GM12878 (cell line): Measurements from ENCODE around the gene PRUNE2. TPM values are rescaled to one million over a fixed set of nuclear protein-coding genes. Genes with fewer than 3 reads are reported as not detected.

Experiments used
- ATAC-seq: fragments of 200-7000 bp; cut with Tn5 transposase; 3 replicates; pipeline ENCODE4 v1.9.1; 2020; ENCODE audit warnings: mild to moderate bottlenecking, moderate library complexity
- BruUV-seq: library from RNA; stranded (reverse); fragments of 400-500 nt; replicated peaks from 2 replicates; lab custom pipeline; 2021; lab: Mats Ljungman, UMichigan
- CTCF ChIA-PET: fragments of 300-600 bp; sonication (Branson Sonifier 250); formaldehyde crosslinking; extraction: SDS; loops from one replicate; lab custom pipeline; 2021; ENCODE audit warnings: inconsistent platforms; lab: Yijun Ruan, JAX
- POLR2A ChIA-PET: fragments of 350-600 bp; formaldehyde crosslinking; extraction: SDS; loops from one replicate; lab custom pipeline; 2021; ENCODE audit warnings: inconsistent platforms; lab: Charles Lee
- RAD21 ChIA-PET: fragments of 300-600 bp; sonication (Branson Sonifier 250); formaldehyde crosslinking; loops from one replicate; lab custom pipeline; 2023; ENCODE audit warnings: antibody characterized with exemption; ENCODE audit not compliant: unreplicated experiment; lab: Charles Lee
- SMC1A ChIA-PET: fragments of 300-600 bp; sonication (Branson Sonifier 250); formaldehyde crosslinking; loops from one replicate; lab custom pipeline; 2023; ENCODE audit not compliant: unreplicated experiment, uncharacterized antibody; lab: Charles Lee
- DNase-seq: peaks from one replicate; pipeline ENCODE4 v3.0.0-alpha.2; 2011; ENCODE audit warnings: low read depth, low spot score
- FAIRE-seq: peaks from 3 replicates; lab custom pipeline; 2011; peaks lifted over from hg19 to GRCh38; lab: Jason Lieb, UNC
- H2AFZ ChIP-seq: 2 replicates; pipeline ENCODE4 v1.6.0; 2011; ENCODE audit warnings: low read depth, low read length, control low read depth; ENCODE audit not compliant: control insufficient read depth
- H3K27ac ChIP-seq: 2 replicates; pipeline ENCODE4 v1.5.1; 2011; ENCODE audit warnings: control low read depth; ENCODE audit not compliant: control insufficient read depth, insufficient read depth
- H3K27me3 ChIP-seq, 2 experiments: replicated peaks in 1 of 2; 2 replicates each; pipeline versions ENCODE4 v1.6.0 to v1.6.1; 2011; ENCODE audit warnings: low read length in 1 of 2; ENCODE audit not compliant: control insufficient read depth in 2 of 2, insufficient read depth in 2 of 2
- H3K36me3 ChIP-seq, 2 experiments: 2 replicates each; pipeline ENCODE4 v1.5.1; 2011; ENCODE audit warnings: low read length in 1 of 2; ENCODE audit not compliant: control insufficient read depth in 2 of 2, insufficient read depth in 2 of 2
- H3K4me1 ChIP-seq: 2 replicates; pipeline ENCODE4 v1.6.1; 2011; ENCODE audit warnings: mild to moderate bottlenecking, low read length, moderate library complexity, mixed read lengths; ENCODE audit not compliant: control insufficient read depth, insufficient read depth
- H3K4me2 ChIP-seq: 2 replicates; pipeline ENCODE4 v1.6.0; 2011; ENCODE audit warnings: control low read depth; ENCODE audit not compliant: control insufficient read depth, insufficient read depth
- H3K4me3 ChIP-seq: fragments of 200-600 bp; sonication (generic); 2 replicates; pipeline ENCODE4 v1.5.1; 2016
- H3K79me2 ChIP-seq: 2 replicates; pipeline ENCODE4 v1.6.0; 2011; ENCODE audit warnings: low read length; ENCODE audit not compliant: control insufficient read depth, insufficient read depth
- H3K9ac ChIP-seq: 2 replicates; pipeline ENCODE4 v1.8.0; 2011; ENCODE audit warnings: low read length, control low read depth, mixed read lengths; ENCODE audit not compliant: control insufficient read depth, insufficient read depth
- H3K9me3 ChIP-seq: replicated peaks from 3 replicates; pipeline ENCODE4 v1.5.1; 2011; ENCODE audit warnings: mild to moderate bottlenecking, low read length; ENCODE audit not compliant: control insufficient read depth, insufficient read depth
- H4K20me1 ChIP-seq: 2 replicates; pipeline ENCODE4 v1.6.0; 2011; ENCODE audit not compliant: control insufficient read depth, insufficient read depth
- ATF7 ChIP-seq: fragments of 450-650 bp; IDR thresholded peaks from 2 replicates; pipeline ENCODE4 v1.6.1; 2016; ENCODE audit warnings: low read depth, mild to moderate bottlenecking
- CUX1 ChIP-seq: IDR thresholded peaks from 2 replicates; pipeline ENCODE4 v1.6.1; 2012; ENCODE audit warnings: improper control_type of control experiment, low read depth, low read length; ENCODE audit not compliant: insufficient replicate concordance
- E4F1 ChIP-seq: fragments of 450-650 bp; IDR thresholded peaks from 2 replicates; pipeline ENCODE4 v1.6.1; 2018; ENCODE audit warnings: borderline replicate concordance, mild to moderate bottlenecking; ENCODE audit not compliant: partially characterized antibody
- HCFC1 ChIP-seq: fragments of 150-350 bp; IDR thresholded peaks from 2 replicates; pipeline ENCODE4 v1.6.1; 2014; ENCODE audit warnings: low read length
- IRF4 ChIP-seq: IDR thresholded peaks from 2 replicates; pipeline ENCODE4 v1.6.1; 2011; ENCODE audit warnings: low read depth, low read length
- MYC ChIP-seq: IDR thresholded peaks from 2 replicates; pipeline ENCODE4 v1.6.1; 2011; ENCODE audit warnings: mild to moderate bottlenecking, low read length, moderate library complexity, inconsistent platforms; ENCODE audit not compliant: insufficient read depth, insufficient replicate concordance, insufficient read length, severe bottlenecking
- NFYA ChIP-seq: IDR thresholded peaks from 2 replicates; pipeline ENCODE4 v1.6.1; 2011; ENCODE audit warnings: low read depth, mild to moderate bottlenecking, low read length, improper control_type of control experiment, borderline replicate concordance
- NR2F1 ChIP-seq: fragments of 450-650 bp; conservative IDR thresholded peaks from 2 replicates; pipeline ENCODE4 v1.6.1; 2017; ENCODE audit warnings: mild to moderate bottlenecking
- STAT3 ChIP-seq: IDR thresholded peaks from 2 replicates; pipeline ENCODE4 v1.6.1; 2011; ENCODE audit warnings: low read depth, low read length, improper control_type of control experiment
- SUZ12 ChIP-seq: fragments of 200-600 bp; sonication (generic); IDR thresholded peaks from one replicate; pipeline ENCODE4 v1.6.1; 2018; ENCODE audit warnings: antibody characterized with exemption, mild to moderate bottlenecking; ENCODE audit not compliant: unreplicated experiment
- TAF1 ChIP-seq: IDR thresholded peaks from 2 replicates; pipeline ENCODE4 v1.6.1; 2011; ENCODE audit warnings: mild to moderate bottlenecking, low read depth, low read length, borderline replicate concordance
- USF1 ChIP-seq: IDR thresholded peaks from 2 replicates; pipeline ENCODE4 v1.6.1; 2011; ENCODE audit warnings: borderline replicate concordance, low read depth, mild to moderate bottlenecking, moderate library complexity, mixed read lengths, low read length; ENCODE audit not compliant: insufficient read depth; ENCODE audit errors: extremely low read length
- ZNF217 ChIP-seq: fragments of 450-650 bp; IDR thresholded peaks from 2 replicates; pipeline ENCODE4 v1.6.1; 2017; ENCODE audit warnings: antibody characterized with exemption, mild to moderate bottlenecking
- ZNF24 ChIP-seq: fragments of 450-650 bp; IDR thresholded peaks from 2 replicates; pipeline ENCODE4 v1.6.1; 2017; ENCODE audit warnings: antibody characterized with exemption, mild to moderate bottlenecking
- ZNF274 ChIP-seq: IDR thresholded peaks from one replicate; pipeline ENCODE4 v1.8.0; 2011; ENCODE audit not compliant: insufficient read length, insufficient read depth
- WGBS: methylation state at CpG from one replicate; pipeline ENCODE4 v1.1.6; 2016; ENCODE audit warnings: low lambda C conversion rate; ENCODE audit not compliant: insufficient replicate concordance, insufficient coverage; ENCODE audit errors: missing lambda C conversion rate; 5-methylcytosine and 5-hydroxymethylcytosine counted together
- in situ Hi-C: fragments of 300-500 bp; cut with MboI; formaldehyde crosslinking; loops from 9 replicates; pipeline ENCODE4 v1.14.3; 2018; ENCODE audit warnings: mixed read lengths
- intact Hi-C: fragments of 100-400 bp; cut with micrococcal nuclease; formaldehyde crosslinking; loops from one replicate; pipeline ENCODE4 v1.14.2; 2022; ENCODE audit not compliant: unreplicated experiment
- polyA plus RNA-seq, 11 experiments: library from polyadenylated mRNA; depleted of rRNA in 4 of 11; unstranded in 6 of 11; stranded (reverse) in 5 of 11; fragments of >200 nt; fragmentation: Nextera tagmentation in 4 of 11; fragmentation: Illumina TruSeq in 1 of 11; extraction: Ambion mirVana in 4 of 11; extraction: Trizol in 1 of 11; gene quantifications; 1 replicate in 1 of 11; 2 replicates in 10 of 11; pipeline versions ENCODE4 v1.2.1 to v1.2.3, GENCODE V29; 2011 to 2016; ENCODE audit warnings: inconsistent platforms in 2 of 11, missing spikeins in 2 of 11, low read depth in 1 of 11
- total RNA-seq, 4 experiments: library from RNA; depleted of rRNA in 3 of 4; stranded (reverse); fragments of >200 nt in 3 of 4; fragmentation: Illumina TruSeq in 1 of 4; extraction: Trizol in 1 of 4; gene quantifications; 2 replicates each; pipeline versions ENCODE4 v1.2.1 to v1.2.3, GENCODE V29; 2013 to 2021

PRUNE2 gene
- total and polyA plus RNA-seq, 10 of the 15 experiments (the other 5 are each of a cell fraction or from before 2014, with no cell fraction given): 0.07 to 0.63 (median 0.25) TPM

DNA sequence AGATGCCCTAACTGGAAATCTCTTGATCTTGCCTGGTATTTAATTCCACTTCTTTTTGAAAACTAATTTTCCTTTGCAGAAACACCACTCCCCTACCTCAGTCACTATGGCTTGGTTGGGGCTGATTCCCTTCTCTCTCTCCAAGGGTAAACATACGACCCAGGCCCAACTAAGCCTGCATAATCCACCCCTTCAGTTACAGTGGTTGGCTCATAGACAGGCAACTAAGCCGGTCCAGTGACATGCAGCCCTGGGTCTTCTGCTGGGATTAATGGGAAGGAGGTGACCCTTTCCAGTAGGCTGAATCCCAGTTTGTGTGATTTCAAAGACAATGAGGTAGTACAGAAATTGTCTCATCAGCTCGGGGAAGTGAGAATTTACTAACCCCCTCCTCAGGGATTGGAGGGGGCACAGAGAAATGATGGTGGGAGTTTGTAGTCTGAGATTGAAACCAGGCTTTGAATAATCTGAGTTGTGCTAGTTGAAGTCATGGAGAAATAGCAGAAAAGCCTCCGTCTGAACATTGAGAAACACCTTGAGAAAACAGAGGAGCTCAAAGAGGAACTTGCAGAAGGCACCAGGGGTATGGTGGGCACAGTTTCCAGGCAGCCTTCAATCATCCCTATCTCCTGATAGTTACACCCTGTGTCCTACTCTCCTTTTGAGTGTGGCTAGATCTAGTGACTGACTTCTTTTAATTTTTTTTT lies 298.0 kb downstream of the PRUNE2 start:
- no peak overlapping the region for H3K4me2 ChIP-seq
- peaks cover 10% of the 10 kb centered on the region for H3K4me1 ChIP-seq
- no peak overlapping the region for H3K4me3 ChIP-seq
- CTCF ChIA-PET: interaction anchor here (0.7 kb wide), 1 partner anchor 17 kb away, joined by 5 read pairs; no protein-coding TSS in a partner anchor
- 0 out of 4 replicates have a peak, but pooled peaks cover 0 to 1% of the 10 kb centered on the region in 2 experiments for H3K27me3 ChIP-seq
- intact Hi-C loops (no loop called here), in situ Hi-C loops (no loop called here)
- no TSS peak for BruUV-seq
- no peaks in the 10 kb centered on the region for H3K79me2 ChIP-seq
- POLR2A ChIA-PET: no interaction called here
- WGBS: 14% methylated on average over 4 of the region's 4 CpGs
- H3K27ac ChIP-seq: no peak overlapping the region
- SMC1A ChIA-PET: interaction anchor here (1.3 kb wide), 1 partner anchor 134 kb away, joined by 3 read pairs; no protein-coding TSS in a partner anchor
- RAD21 ChIA-PET: no interaction called here
- no peak for TF ChIP-seq TAF1
- TF ChIP-seq ZNF24: no peak
- TF ChIP-seq SUZ12: no peak
- no peak for TF ChIP-seq USF1
- TF ChIP-seq CUX1: no peak
- no peak for TF ChIP-seq ZNF217
- TF ChIP-seq HCFC1: no peak
- TF ChIP-seq NFYA: no peak
- no peak for TF ChIP-seq E4F1
- no peak for TF ChIP-seq MYC
- no peak for TF ChIP-seq ATF7
- no peak for TF ChIP-seq ZNF274
- no peak for TF ChIP-seq IRF4
- TF ChIP-seq NR2F1: no peak
- no peak for TF ChIP-seq STAT3
- H3K9ac ChIP-seq: no peak overlapping the region
- FAIRE-seq (no peak), DNase-seq (no peak), ATAC-seq (no peak)
- H2AFZ ChIP-seq: no peak overlapping the region
- H4K20me1 ChIP-seq: no peaks in the 10 kb centered on the region
- no peaks in the 10 kb centered on the region for H3K9me3 ChIP-seq
- no peaks in the 10 kb centered on the region for H3K36me3 ChIP-seq
